Measurements from ENCODE around the gene ARHGAP6. TPM values are rescaled to one million over a fixed set of nuclear protein-coding genes. Genes with fewer than 3 reads are reported as not detected.

The ARHGAP6 gene
- total and polyA plus RNA-seq, 9 of the 15 experiments (the other 6 are each of a cell fraction or from before 2014, with no cell fraction given), result 12.5 to 63.6 (median 41.8) TPM

DNA sequence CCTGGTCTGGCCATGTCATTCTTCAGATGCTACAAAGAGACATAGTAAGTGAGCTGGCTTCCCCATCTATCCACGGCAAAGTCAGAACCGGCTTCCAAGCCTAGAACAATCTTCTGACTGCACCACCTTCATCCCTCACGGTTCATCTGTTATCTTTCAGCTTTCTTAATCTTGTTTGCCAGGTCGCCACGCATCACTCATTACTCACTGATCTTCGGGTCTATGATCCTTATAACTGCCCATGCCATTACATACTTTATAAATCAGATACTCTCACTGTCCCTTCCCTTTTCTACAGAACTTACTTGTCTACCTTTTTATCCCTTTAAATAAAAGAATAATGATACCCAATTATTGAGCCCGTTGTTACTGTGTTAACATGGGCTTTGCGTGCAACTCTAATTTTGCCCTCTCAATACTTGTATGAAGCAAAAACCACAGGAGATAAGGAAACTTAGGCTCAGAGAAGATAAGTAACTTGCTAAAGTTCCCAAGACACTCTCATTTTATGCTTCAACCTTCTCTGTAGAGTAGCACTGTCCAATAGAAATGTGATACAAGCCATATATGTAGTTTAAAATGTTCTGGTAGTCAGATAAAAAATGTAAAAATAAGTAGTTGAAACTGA is 200.8 kb downstream of the ARHGAP6 start (continued):
- TF ChIP-seq SMARCB1 (IDR thresholded peaks at IDR 0.05; ENCODE audit: insufficient read length, low read depth) (no peak), HDAC1 (IDR thresholded peaks at IDR 0.05) (peak in 1 of 2 experiments; percentile 77; a peak in 2 of 4 replicates), MEIS2 (IDR thresholded peaks at IDR 0.05; ENCODE audit: partially characterized antibody) (peak; percentile 83), MEF2D (tag; conservative IDR thresholded peaks at IDR 0.05; ENCODE audit: low read depth) (no peak), SMARCC2 (IDR thresholded peaks at IDR 0.05; ENCODE audit: low read depth) (peak; percentile 71; the same call in 1 of the 2 replicates), POLR2AphosphoS5 (IDR thresholded peaks at IDR 0.05; ENCODE audit: control insufficient read depth, insufficient read depth, low read depth, low read length) (peak; percentile 65; the same call in 1 of the 2 replicates), NFIC (IDR thresholded peaks at IDR 0.05) (peak; percentile 46), CXXC5 (CRISPR knock-in tag; IDR thresholded peaks at IDR 0.05) (peak; percentile 71), MBD2 (IDR thresholded peaks at IDR 0.05; ENCODE audit: borderline replicate concordance, low read depth) (0 out of 2 replicates have a peak, but pooled peaks have one; percentile 23), CBFA2T2 (conservative IDR thresholded peaks at IDR 0.05) (peak; percentile 73), RUNX1 (IDR thresholded peaks at IDR 0.05; ENCODE audit: low read depth) (0 out of 2 replicates have a peak, but pooled peaks have one; percentile 19), NCOR1 (IDR thresholded peaks at IDR 0.05) (peak; percentile 62), HDAC3 (IDR thresholded peaks at IDR 0.05; ENCODE audit: borderline replicate concordance, partially characterized antibody) (peak; percentile 43), RAD51 (IDR thresholded peaks at IDR 0.05; ENCODE audit: borderline replicate concordance, low read depth) (no peak), KLF16 (IDR thresholded peaks at IDR 0.05) (0 out of 2 replicates have a peak, but pooled peaks have one; percentile 20)
- TF ChIP-seq, protein P1, sequence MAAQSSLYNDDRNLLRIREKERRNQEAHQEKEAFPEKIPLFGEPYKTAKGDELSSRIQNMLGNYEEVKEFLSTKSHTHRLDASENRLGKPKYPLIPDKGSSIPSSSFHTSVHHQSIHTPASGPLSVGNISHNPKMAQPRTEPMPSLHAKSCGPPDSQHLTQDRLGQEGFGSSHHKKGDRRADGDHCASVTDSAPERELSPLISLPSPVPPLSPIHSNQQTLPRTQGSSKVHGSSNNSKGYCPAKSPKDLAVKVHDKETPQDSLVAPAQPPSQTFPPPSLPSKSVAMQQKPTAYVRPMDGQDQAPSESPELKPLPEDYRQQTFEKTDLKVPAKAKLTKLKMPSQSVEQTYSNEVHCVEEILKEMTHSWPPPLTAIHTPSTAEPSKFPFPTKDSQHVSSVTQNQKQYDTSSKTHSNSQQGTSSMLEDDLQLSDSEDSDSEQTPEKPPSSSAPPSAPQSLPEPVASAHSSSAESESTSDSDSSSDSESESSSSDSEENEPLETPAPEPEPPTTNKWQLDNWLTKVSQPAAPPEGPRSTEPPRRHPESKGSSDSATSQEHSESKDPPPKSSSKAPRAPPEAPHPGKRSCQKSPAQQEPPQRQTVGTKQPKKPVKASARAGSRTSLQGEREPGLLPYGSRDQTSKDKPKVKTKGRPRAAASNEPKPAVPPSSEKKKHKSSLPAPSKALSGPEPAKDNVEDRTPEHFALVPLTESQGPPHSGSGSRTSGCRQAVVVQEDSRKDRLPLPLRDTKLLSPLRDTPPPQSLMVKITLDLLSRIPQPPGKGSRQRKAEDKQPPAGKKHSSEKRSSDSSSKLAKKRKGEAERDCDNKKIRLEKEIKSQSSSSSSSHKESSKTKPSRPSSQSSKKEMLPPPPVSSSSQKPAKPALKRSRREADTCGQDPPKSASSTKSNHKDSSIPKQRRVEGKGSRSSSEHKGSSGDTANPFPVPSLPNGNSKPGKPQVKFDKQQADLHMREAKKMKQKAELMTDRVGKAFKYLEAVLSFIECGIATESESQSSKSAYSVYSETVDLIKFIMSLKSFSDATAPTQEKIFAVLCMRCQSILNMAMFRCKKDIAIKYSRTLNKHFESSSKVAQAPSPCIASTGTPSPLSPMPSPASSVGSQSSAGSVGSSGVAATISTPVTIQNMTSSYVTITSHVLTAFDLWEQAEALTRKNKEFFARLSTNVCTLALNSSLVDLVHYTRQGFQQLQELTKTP (IDR thresholded peaks at IDR 0.05; ENCODE audit: low read depth in 1 of 2, partially characterized antibody in 2 of 2), result peak in 1 of 2 experiments; percentile 23
- TF ChIP-seq, protein P2, sequence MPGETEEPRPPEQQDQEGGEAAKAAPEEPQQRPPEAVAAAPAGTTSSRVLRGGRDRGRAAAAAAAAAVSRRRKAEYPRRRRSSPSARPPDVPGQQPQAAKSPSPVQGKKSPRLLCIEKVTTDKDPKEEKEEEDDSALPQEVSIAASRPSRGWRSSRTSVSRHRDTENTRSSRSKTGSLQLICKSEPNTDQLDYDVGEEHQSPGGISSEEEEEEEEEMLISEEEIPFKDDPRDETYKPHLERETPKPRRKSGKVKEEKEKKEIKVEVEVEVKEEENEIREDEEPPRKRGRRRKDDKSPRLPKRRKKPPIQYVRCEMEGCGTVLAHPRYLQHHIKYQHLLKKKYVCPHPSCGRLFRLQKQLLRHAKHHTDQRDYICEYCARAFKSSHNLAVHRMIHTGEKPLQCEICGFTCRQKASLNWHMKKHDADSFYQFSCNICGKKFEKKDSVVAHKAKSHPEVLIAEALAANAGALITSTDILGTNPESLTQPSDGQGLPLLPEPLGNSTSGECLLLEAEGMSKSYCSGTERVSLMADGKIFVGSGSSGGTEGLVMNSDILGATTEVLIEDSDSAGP (CRISPR knock-in tag; IDR thresholded peaks at IDR 0.05), result no peak
- TF ChIP-seq, protein P3, sequence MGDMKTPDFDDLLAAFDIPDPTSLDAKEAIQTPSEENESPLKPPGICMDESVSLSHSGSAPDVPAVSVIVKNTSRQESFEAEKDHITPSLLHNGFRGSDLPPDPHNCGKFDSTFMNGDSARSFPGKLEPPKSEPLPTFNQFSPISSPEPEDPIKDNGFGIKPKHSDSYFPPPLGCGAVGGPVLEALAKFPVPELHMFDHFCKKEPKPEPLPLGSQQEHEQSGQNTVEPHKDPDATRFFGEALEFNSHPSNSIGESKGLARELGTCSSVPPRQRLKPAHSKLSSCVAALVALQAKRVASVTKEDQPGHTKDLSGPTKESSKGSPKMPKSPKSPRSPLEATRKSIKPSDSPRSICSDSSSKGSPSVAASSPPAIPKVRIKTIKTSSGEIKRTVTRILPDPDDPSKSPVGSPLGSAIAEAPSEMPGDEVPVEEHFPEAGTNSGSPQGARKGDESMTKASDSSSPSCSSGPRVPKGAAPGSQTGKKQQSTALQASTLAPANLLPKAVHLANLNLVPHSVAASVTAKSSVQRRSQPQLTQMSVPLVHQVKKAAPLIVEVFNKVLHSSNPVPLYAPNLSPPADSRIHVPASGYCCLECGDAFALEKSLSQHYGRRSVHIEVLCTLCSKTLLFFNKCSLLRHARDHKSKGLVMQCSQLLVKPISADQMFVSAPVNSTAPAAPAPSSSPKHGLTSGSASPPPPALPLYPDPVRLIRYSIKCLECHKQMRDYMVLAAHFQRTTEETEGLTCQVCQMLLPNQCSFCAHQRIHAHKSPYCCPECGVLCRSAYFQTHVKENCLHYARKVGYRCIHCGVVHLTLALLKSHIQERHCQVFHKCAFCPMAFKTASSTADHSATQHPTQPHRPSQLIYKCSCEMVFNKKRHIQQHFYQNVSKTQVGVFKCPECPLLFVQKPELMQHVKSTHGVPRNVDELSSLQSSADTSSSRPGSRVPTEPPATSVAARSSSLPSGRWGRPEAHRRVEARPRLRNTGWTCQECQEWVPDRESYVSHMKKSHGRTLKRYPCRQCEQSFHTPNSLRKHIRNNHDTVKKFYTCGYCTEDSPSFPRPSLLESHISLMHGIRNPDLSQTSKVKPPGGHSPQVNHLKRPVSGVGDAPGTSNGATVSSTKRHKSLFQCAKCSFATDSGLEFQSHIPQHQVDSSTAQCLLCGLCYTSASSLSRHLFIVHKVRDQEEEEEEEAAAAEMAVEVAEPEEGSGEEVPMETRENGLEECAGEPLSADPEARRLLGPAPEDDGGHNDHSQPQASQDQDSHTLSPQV (IDR thresholded peaks at IDR 0.05), result 0 out of 2 replicates have a peak, but pooled peaks have one; percentile 9
